Colonic mucosa (tissue), 4 donors: ENCODE results near the gene MAP4. TPM values are rescaled to one million over a fixed set of nuclear protein-coding genes. Genes with fewer than 3 reads are reported as not detected.

ENCODE experiments used
- DNase-seq: peaks from one replicate; pipeline ENCODE4 v3.0.0-alpha.2; 2020
- H3K27ac ChIP-seq: fragments of 200-600 bp; one replicate; pipeline ENCODE4 v1.8.0; 2021
- H3K27me3 ChIP-seq: fragments of 200-600 bp; one replicate; pipeline ENCODE4 v1.8.0; 2021
- H3K36me3 ChIP-seq: fragments of 200-600 bp; one replicate; pipeline ENCODE4 v1.8.0; 2021
- H3K4me1 ChIP-seq: fragments of 200-600 bp; one replicate; pipeline ENCODE4 v1.8.0; 2021; ENCODE audit warnings: mild to moderate bottlenecking
- H3K4me3 ChIP-seq: fragments of 200-600 bp; one replicate; pipeline ENCODE4 v1.8.0; 2021
- H3K9ac ChIP-seq, 2 donors: one replicate each; pipeline ENCODE4 v1.7.0; 2013; ENCODE audit warnings: control low read depth in 2 of 2, low read depth in 2 of 2, low read length in 2 of 2
- H3K9me3 ChIP-seq: fragments of 200-600 bp; one replicate; pipeline ENCODE4 v1.8.0; 2021
- intact Hi-C: fragments of 100-400 bp; cut with DNase I; formaldehyde crosslinking; loops from one replicate; pipeline ENCODE4 v1.14.1; 2022
- microRNA-seq: library from miRNA; unstranded; fragments of <30 nt; microRNA quantifications from one replicate; pipeline ENCODE4, GENCODE V29; 2019
- total RNA-seq, 2 donors: library from RNA; stranded (reverse); fragmentation: NEBNext Ultra II Directional in 1 of 2; extraction: Animal tissue kit (Norgen Biotek cat#: 25700) in 1 of 2; gene quantifications; one replicate each; pipeline ENCODE4 v1.2.1, GENCODE V29; 2021
- TF ChIP-seq, protein P1 (sequence below): fragments of 200-600 bp; IDR thresholded peaks from one replicate; pipeline ENCODE4 v1.8.0; 2022; ENCODE audit warnings: antibody characterized with exemption, mild to moderate bottlenecking
- donor health status: healthy.
- donor health status: DM: no; HTN: no; CAD: no.
- donor health status: DM: no; HTN: no; CAD: no.

The MAP4 gene
- total RNA-seq, 2 donors from 2014 or later: 117 to 132 TPM

DNA sequence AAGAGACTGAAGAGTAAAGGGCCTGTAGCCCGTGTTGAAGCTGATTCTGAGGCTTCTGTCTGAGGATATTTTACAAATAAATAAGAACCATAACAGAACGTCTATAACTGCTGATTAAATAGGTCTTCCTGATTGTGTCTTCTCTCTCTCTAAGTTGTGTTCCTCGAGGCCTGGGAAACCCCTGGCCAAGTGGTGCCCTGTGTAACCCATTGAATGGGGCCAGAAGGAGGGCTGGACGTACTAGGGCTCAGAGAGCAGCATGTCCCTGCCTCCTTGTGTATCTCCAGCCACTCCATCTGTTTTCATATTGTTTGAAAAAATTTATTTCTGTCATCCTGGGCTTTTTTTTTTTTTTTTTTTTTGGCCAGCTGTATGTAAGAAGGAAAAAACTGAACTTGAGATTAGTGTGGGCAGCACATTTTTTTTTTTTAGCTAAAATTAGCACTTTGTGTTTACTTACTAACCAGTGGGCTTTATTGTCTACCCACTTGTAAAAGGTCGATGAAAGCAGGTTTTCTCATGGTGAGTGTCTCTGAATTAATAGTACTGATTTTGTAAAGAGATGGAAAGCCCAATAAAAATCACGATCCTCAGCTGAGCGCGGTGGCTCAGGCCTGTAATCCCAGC, 202.6 kb downstream of the MAP4 start:
- TF ChIP-seq, protein P1, sequence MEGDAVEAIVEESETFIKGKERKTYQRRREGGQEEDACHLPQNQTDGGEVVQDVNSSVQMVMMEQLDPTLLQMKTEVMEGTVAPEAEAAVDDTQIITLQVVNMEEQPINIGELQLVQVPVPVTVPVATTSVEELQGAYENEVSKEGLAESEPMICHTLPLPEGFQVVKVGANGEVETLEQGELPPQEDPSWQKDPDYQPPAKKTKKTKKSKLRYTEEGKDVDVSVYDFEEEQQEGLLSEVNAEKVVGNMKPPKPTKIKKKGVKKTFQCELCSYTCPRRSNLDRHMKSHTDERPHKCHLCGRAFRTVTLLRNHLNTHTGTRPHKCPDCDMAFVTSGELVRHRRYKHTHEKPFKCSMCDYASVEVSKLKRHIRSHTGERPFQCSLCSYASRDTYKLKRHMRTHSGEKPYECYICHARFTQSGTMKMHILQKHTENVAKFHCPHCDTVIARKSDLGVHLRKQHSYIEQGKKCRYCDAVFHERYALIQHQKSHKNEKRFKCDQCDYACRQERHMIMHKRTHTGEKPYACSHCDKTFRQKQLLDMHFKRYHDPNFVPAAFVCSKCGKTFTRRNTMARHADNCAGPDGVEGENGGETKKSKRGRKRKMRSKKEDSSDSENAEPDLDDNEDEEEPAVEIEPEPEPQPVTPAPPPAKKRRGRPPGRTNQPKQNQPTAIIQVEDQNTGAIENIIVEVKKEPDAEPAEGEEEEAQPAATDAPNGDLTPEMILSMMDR: no peak
- Histone ChIP-seq H3K9ac (no peak overlapping the region), H3K4me3 (no peak overlapping the region), H3K9me3 (no peaks in the 10 kb centered on the region), H3K27me3 (no peaks in the 10 kb centered on the region), H3K36me3 (peaks cover 8% of the 10 kb centered on the region), H3K4me1 (no peaks in the 10 kb centered on the region), H3K27ac (no peak overlapping the region)
- intact Hi-C loops: no loop called here
- no peak for DNase-seq

DNA sequence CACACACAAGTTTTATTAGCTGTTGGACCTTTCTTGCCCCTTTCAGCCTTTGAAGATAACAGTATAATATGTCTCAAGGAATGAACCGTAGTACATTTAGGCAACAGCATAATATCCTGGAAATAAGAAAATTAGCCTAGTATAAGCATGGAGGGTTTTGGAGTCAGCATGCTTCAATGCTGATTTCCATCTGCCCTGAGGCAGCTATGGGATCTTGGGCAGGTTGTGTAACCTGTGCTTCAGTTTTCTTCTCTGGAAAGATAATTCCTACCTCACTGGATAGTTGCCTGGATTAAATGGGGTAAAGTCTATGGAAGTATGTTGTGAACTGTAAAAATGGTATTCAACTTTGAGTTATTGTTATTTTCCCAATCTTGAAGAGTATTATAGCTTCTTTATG, 211.6 kb downstream of the MAP4 start:
- H3K9ac ChIP-seq: no peak overlapping the region
- H3K27me3 ChIP-seq: no peaks in the 10 kb centered on the region
- DNase-seq: no peak
- H3K36me3 ChIP-seq: peaks cover 2% of the 10 kb centered on the region
- intact Hi-C loops: no loop called here
- no peak overlapping the region for H3K4me3 ChIP-seq
- peaks cover 5% of the 10 kb centered on the region for H3K4me1 ChIP-seq
- no peak overlapping the region for H3K27ac ChIP-seq
- TF ChIP-seq, protein P1: no peak
- no peaks in the 10 kb centered on the region for H3K9me3 ChIP-seq

GRCh38 chr3:47803480-47804025, 212.7 kb downstream of the MAP4 start:
- TF ChIP-seq, protein P1: no peak
- Histone ChIP-seq H3K4me1 (peaks cover 5% of the 10 kb centered on the region), H3K9me3 (no peaks in the 10 kb centered on the region), H3K4me3 (peak overlapping the region; percentile 94), H3K27ac (peak overlapping the region; percentile 98), H3K27me3 (no peaks in the 10 kb centered on the region), H3K36me3 (no peaks in the 10 kb centered on the region), H3K9ac (peak overlapping the region; percentile 72 to 78)
- no peak for DNase-seq
- intact Hi-C loops: no loop called here

GRCh38 chr3:47802734-47803479, 213.3 kb downstream of the MAP4 start, which contains the start of gene DHX30:
DHX30 (plus strand) TSS chr3:47803138; CDS start chr3:47810684, 7,546 bp downstream.
- Histone ChIP-seq H3K4me3 (peak within 1 kb of the TSS; percentile 94), H3K4me1 (peaks cover 5% of the 10 kb centered on the region), H3K9me3 (no peaks in the 10 kb centered on the region), H3K27me3 (no peaks in the 10 kb centered on the region), H3K27ac (peak within 1 kb of the TSS; percentile 98), H3K9ac (peak within 1 kb of the TSS; percentile 72 to 78), H3K36me3 (no peaks in the 10 kb centered on the region)
- intact Hi-C loops: no loop called here
- TF ChIP-seq, protein P1: no peak
- peak; percentile 90 for DNase-seq

Small RNA genes lying within 50 kb of the gene (microRNA-seq; reads per million reads assigned to microRNA genes)
- gene MIR1226: 47.4 reads per million, percentile 43 among the genes with 10 or more reads in this experiment

Other genes with a start within 250 kb of the MAP4 start
- 10 to 100 TPM; 72.6 to 90.2 TPM for gene SMARCC1, start 234.5 kb downstream of the MAP4 start, total RNA-seq
- 10 to 100 TPM; 33.8 to 72.8 TPM for gene DHX30, start 213.3 kb downstream of the MAP4 start, total RNA-seq
- gene CDC25A, start 172.0 kb upstream of the MAP4 start, total RNA-seq: 10 to 100 TPM in 1 of 2 donors, 1 to 10 TPM in 1; 5.3 to 23.7 TPM
- gene CAMP, start 207.1 kb upstream of the MAP4 start, total RNA-seq: not detected
- 10 to 100 TPM in 1 of 2 donors, 1 to 10 TPM in 1; 5.2 to 11.2 TPM for gene ZNF589, start 224.7 kb upstream of the MAP4 start, total RNA-seq